Measurements from ENCODE around the gene ADRM1. TPM values are rescaled to one million over a fixed set of nuclear protein-coding genes. Genes with fewer than 3 reads are reported as not detected.
A peak's percentile ranks its signal among the peaks of the same experiment; 100 is the strongest.

ADRM1 gene
- total RNA-seq, 1 donor from 2014 or later, result 87.1 TPM

- DNase-seq (ENCODE audit: low spot score), result no peak
Observed at GRCh38 chr20:62297449-62298227, 5.2 kb upstream of the ADRM1 start.

DNA sequence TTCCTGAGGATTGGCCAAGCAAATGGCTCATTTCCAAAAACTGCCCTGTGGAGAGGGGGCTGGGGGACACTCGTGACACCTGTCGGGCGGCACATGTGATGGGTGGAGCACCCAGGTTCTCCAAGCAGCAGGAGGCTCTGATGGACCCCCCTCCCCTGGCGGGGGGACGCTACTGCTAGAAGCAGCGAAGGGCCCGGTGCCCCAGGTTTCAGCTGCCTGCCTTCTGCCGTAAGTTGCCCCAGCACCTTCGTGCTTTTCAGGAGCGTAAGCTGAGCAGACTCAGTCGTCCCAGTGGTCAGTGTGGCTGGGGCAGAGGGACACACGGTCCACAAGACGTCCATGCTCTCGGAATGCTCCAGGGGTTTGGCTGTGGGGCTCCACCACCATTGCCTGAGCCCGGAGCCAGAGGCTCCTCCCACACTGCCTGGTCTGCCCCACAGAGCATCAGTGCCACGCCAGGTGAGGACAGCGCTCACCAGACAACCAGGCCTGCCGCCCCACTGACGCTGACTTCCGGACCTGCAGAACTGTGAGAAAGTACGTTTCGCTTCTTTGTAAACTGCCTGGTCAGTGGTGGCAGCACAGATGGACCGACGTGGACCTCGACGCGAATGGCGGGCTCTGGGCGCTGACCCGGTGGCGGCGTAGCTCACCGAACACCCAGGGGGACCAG, 4.1 kb upstream of the ADRM1 start:
- DNase-seq (ENCODE audit: low spot score), result no peak

DNA sequence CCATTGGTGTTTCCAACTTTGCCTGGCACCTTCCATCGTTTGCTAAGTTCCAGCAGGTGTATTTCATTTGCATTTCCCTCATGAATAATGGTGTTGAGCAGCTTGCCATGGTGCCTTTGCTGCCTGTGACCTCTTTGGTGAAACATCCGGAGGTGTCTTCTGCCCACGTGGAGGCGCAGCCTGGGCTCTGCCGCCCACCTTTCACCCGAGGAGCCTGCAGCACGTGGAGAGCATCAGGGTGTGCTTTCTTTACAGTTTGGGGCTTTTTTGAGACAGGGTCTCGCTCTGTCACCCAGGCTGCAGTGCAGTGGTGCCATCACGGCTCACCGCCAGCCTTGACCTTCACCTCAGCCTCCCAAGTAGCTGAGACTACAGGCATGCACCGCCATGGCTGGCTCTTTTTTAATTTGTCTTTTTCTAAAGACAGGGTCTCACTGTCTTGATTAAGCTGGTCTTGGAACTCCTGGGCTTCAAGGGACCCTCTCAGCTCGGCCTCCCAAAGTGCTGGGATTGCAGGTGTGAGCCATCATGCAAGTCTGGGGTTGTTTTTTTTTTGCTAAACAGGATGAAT, 3.0 kb upstream of the ADRM1 start:
- DNase-seq (ENCODE audit: low spot score), result no peak

- no peak for DNase-seq (ENCODE audit: low spot score)
Observed at GRCh38 chr20:62300319-62300718, 2.5 kb upstream of the ADRM1 start.

DNA sequence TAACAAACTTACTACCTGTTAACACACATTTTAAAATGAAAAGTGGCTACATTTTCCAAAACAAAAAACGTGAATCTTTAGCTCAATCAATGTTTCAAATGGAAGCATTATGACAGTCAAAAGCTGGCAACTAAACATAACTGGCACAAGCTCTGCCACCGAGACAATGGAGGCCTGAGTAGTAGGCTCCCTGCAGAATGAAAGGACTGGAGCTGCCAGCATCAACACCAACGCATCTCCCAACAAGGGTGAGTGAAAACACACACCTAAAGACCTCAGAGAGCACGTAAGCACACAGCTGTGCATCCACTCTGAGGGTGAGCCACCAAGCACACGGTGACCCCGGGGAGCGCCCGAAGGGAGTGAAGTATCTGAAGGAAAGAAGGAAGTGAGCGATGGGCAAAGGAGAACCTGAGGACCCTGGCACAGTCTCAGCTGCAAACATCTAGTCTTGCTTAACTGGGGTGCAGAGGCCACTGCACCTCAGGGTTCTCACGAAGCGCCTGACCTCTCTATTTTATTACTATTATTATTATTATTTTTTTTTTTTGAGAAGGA, 1.6 kb upstream of the ADRM1 start:
- DNase-seq (ENCODE audit: low spot score), result no peak

DNA sequence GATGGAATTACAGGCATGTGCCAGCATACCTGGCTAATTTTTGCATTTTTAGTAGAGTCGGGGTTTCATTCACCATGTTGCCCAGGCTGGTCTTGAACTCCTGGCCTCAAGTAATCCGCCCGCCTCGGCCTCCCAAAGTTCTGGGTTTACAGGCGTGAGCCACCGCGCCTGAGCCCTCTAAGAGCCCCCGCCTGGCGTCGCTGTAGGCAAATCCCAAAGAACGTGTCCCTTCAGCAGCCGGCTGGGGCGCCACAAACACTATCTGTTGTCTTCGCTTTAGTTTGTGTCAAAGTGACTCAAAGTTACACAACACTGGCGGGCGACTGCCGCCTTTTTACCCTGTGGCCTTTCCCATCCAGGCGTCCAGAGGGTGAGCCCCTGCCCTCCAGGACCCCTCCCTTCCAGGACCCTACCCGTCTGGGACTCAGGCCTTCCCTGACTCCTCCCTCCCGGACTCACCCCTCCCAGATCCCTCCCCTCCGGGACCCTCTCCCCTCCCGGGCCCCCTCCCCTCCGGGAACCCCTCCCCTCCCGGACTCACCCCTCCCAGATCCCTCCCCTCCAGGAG, 940 bp upstream of the ADRM1 start:
- DNase-seq (ENCODE audit: low spot score), result peak; percentile 96

DNA sequence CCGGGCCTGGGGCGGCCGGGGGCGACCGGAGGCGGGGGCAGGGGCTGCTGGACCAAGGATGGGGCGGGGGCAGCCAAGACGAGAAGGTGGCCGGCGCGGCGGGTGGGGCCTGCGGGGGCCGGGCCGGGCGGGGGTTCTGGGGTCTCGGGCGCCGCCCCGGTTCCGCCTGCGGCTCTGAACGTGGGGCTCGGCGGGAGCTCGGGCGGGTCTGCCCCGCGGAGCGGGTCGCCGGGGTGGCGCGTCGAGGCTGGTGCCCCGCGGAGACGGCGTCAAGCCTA, 204 bp downstream of the ADRM1 start:
- no peak for DNase-seq (ENCODE audit: low spot score)

DNA sequence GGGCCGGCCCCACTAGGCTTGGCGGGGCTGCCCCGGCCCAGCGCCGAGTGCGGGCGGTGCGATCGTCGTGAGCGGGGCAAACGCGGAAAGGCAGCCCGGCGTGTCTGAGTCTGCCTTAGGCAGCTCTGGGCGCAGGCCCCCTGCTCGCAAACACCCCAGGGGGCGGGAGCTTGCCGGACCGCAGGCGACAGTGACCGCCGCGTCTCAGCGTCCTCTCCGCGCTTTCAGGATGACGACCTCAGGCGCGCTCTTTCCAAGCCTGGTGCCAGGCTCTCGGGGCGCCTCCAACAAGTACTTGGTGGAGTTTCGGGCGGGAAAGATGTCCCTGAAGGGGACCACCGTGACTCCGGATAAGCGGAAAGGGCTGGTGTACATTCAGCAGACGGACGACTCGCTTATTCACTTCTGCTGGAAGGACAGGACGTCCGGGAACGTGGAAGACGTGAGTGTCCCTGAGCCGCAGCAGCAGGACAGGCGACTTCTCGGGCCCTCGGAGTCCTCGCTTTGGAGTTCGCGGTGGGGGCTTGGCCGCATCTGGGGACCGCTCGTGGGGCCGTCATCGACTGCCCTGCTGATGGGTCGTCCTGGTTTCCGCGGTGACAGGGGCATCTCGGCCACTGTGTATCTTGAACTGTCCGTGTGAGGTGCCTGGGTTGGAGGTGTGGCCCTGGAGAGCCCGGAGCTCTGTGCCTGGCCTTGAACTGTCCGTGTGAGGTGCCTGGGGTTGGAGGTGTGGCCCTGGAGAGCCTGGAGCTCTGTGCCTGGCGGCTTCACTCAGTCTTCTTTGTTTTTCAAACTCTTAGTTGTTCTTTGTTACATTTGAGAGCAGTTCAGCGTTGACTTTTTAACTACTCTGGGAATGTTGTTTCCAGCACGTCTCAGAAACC, 786 bp downstream of the ADRM1 start:
- no peak for DNase-seq (ENCODE audit: low spot score)

GRCh38 chr20:62304331-62305148, 1.7 kb downstream of the ADRM1 start:
- no peak for DNase-seq (ENCODE audit: low spot score)

DNA sequence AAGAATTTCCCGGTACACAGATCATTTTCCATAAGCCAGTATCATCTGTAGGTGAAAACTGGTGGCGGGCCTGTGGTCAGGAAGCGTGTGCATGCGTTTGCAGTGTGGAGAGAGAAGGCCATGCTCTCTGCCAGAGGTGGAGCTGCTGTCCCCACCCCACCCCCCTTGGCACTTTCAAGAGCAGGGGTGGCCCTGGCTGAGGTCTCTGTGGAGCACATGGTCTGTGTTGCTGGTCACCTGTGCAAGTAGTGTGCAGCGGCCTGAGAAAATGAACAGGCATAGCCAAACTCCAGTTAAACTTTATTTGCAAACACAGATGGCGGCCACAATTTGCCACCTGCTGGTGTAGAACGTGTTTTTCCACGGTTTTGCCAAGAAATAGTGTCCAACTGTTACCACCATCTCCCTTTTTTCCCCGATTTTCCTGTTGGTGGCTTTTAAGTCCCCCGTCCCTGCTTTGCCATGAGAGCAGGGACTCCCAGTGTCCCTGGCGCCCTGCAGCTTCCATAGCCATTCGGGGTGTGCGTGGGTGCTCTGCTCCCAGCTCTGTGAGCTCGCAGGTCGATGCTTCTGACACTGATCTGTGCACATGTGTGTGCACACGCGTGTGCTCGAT, 2.5 kb downstream of the ADRM1 start:
- no peak for DNase-seq (ENCODE audit: low spot score)

- no peak for DNase-seq (ENCODE audit: low spot score)
Observed at GRCh38 chr20:62305765-62306413, 3.1 kb downstream of the ADRM1 start.

GRCh38 chr20:62306414-62307187, 3.8 kb downstream of the ADRM1 start:
- no peak for DNase-seq (ENCODE audit: low spot score)

- no peak for DNase-seq (ENCODE audit: low spot score)
Observed at GRCh38 chr20:62307226-62308101, 4.7 kb downstream of the ADRM1 start.

- DNase-seq (ENCODE audit: low spot score), result no peak
Observed at GRCh38 chr20:62308102-62308822, 5.5 kb downstream of the ADRM1 start.

GRCh38 chr20:62309198-62309944, 6.6 kb downstream of the ADRM1 start:
- no peak for DNase-seq (ENCODE audit: low spot score)
